Spleen (tissue), 7 donors: ENCODE measurements around the gene ARL6IP4.

Experiments used
- CTCF ChIP-seq, 11 experiments: fragments of 200-600 bp in 7 of 11; fragments of 450-650 bp in 4 of 11; sonication (generic) in 4 of 11; IDR thresholded peaks in 8 of 11; conservative IDR thresholded peaks in 3 of 11; 1 replicate in 7 of 11; 2 replicates in 4 of 11; pipeline versions ENCODE4 v1.4.0 to v1.8.0; 2016 to 2021; ENCODE audit warnings: antibody characterized with exemption in 11 of 11, inconsistent platforms in 4 of 11, mild to moderate bottlenecking in 1 of 11
- POLR2A ChIP-seq, 3 donors: fragments of 450-650 bp; IDR thresholded peaks; one replicate each; pipeline ENCODE4 v1.5.1; 2017; ENCODE audit warnings: antibody characterized with exemption in 3 of 3, mild to moderate bottlenecking in 1 of 3
- donor health status: DM: no; HTN: no; CAD: no; lungs with moderate emphysema.
- donor health status: DM: no; HTN: no; CAD: no.
- donor health status: DM: no; HTN: no; CAD: no.

DNA sequence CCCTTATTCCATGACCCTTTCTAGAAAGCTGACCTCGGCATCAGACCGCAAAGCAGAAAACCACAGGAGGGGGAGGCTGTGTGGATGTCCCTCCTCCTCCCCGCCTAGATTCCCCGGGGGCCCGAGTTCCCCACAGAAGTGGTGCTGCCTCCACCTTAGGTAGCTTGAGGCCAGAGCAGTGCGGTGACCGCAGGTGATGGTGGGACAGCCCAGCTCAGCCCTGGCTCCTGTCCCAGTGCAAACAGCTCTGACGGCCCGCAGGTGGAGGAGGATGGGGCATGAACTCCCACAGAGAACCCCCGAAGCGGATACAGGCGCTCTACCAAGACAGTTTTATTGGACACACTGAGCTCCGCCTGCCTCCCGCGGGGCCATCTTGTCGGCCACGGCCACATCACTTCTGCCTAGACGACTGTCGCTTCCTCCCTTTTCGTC, 19.5 kb downstream of the ARL6IP4 start:
- TF ChIP-seq POLR2A (IDR thresholded peaks at IDR 0.05), result no peak
- no peak for TF ChIP-seq CTCF (IDR thresholded peaks at IDR 0.05 in 8 of 11, conservative IDR thresholded peaks at IDR 0.05 in 3 of 11)
